HG03196 (cell line): Measurements from ENCODE around the gene GABRG3.

Experiments
- ATAC-seq: cut with Tn5 transposase; IDR thresholded peaks from one replicate; pipeline ENCODE4 v1.9.1; 2021; ENCODE audit not compliant: unreplicated experiment

The GABRG3 gene

GRCh38 chr15:27550635-27551034 lies 579.7 kb downstream of the GABRG3 start:
- ATAC-seq: no peak

GRCh38 chr15:27561816-27562215 lies 590.8 kb downstream of the GABRG3 start:
- no peak for ATAC-seq

- ATAC-seq: no peak
These were observed 592.9 kb downstream of the GABRG3 start for GRCh38 chr15:27563765-27564370.

- ATAC-seq: no peak
These were observed 593.7 kb downstream of the GABRG3 start for GRCh38 chr15:27564656-27565055.

GRCh38 chr15:27570746-27571145 lies 599.8 kb downstream of the GABRG3 start:
- no peak for ATAC-seq

- no peak for ATAC-seq
These were observed 603.0 kb downstream of the GABRG3 start for GRCh38 chr15:27573805-27574485.

GRCh38 chr15:27574541-27575054 lies 603.6 kb downstream of the GABRG3 start:
- no peak for ATAC-seq

GRCh38 chr15:27575521-27575920 lies 604.5 kb downstream of the GABRG3 start:
- no peak for ATAC-seq

GRCh38 chr15:27576576-27576975 lies 605.6 kb downstream of the GABRG3 start:
- ATAC-seq: no peak

- ATAC-seq: no peak
These were observed 608.8 kb downstream of the GABRG3 start for GRCh38 chr15:27579738-27580137.

GRCh38 chr15:27582726-27583410 lies 611.9 kb downstream of the GABRG3 start:
- no peak for ATAC-seq

- ATAC-seq: no peak
These were observed 612.7 kb downstream of the GABRG3 start for GRCh38 chr15:27583651-27584050.

GRCh38 chr15:27585041-27585640 lies 614.2 kb downstream of the GABRG3 start:
- ATAC-seq: no peak

- no peak for ATAC-seq
These were observed 616.8 kb downstream of the GABRG3 start for GRCh38 chr15:27587810-27588209.

GRCh38 chr15:27589260-27589659 lies 618.3 kb downstream of the GABRG3 start:
- no peak for ATAC-seq

- no peak for ATAC-seq
These were observed 618.8 kb downstream of the GABRG3 start for GRCh38 chr15:27589782-27590181.
